Measurements from ENCODE around the gene UGCG. TPM values are rescaled to one million over a fixed set of nuclear protein-coding genes. Genes with fewer than 3 reads are reported as not detected.

The UGCG gene
- polyA plus RNA-seq, 3 donors = 5.4 to 40.9 (median 18.7) TPM

DNA sequence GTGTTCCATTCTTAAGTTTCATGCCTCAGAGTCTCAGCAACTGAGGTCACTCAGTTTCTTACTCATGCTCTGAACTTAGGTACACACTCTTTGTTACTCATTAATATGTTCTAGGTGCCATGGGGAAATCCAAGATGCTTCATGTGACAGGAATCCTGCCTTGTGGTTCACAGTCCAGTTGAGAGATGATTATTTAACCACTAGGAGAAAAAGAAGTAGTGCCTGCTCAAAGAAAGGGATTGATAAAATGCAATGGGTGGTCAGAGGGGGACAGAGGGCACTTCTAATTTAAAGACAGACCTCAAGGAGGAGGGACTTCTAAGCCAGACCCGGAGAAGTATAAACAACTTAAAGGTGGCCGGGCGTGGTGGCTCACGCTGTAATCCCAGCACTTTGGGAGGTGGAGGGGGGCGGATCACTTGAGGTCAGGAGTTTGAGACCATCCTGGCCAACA lies 69.0 kb downstream of the UGCG start:
- 68 to 87% (median 85%) methylated on average over 5 of the region's 5 CpGs for WGBS, 3 donors
- H3K27ac ChIP-seq (ENCODE audit: low read depth, low read length) = no peak overlapping the region

DNA sequence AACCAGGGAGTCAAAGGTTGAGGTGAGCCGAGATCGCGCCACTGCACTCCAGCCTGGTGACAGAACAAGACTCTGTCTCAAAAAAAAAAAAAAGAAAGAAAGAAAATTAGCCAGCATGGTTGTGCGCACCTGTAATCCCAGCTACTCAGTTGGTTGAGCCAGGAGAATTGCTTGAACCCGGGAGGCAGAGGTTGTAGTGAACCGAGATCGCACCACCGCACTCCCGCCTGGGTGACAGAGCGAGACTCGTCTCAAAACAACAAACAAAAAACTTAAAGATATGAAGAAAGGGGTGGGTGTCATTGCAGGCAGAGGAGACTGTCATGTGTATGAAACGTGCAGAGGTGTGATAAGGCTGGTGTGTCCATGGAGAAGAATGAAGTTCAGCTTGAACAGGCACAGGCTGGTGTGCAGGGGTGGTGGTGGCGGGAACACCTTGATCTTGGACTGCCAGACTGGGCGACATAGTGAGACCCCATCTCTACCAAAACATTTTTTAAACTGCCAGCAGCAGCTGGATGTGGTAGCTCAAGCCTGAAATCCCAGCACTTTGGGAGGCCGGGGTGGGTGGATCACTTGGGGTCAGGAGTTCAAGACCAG lies 69.6 kb downstream of the UGCG start:
- WGBS, 3 donors = 96 to 98% (median 96%) methylated on average over 15 of the region's 15 CpGs
- H3K27ac ChIP-seq (ENCODE audit: low read depth, low read length) = no peak overlapping the region

DNA sequence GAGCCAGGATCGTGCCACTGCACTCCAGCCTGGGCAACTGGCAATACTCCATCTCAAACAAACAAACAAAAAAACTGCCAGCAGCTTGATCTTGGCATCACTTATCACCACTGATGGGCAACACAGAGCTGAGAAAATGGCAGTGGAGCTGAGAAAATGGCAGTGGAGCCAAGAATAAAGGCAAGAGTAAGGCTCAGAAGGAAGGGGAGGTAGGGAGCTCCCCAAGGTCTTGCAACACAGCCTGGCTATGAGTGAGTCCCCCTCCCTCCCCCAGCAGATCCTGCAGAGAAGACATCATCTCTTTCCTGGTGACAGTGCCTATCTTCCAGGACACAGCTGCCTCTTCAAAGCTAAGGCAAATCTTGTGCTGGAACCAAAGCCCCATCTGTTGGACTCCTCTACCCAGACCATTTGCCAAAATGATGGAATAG lies 70.3 kb downstream of the UGCG start:
- H3K27ac ChIP-seq (ENCODE audit: low read depth, low read length) = no peak overlapping the region
- WGBS, 3 donors = 59 to 94% (median 75%) methylated on average over 1 of the region's 1 CpG

DNA sequence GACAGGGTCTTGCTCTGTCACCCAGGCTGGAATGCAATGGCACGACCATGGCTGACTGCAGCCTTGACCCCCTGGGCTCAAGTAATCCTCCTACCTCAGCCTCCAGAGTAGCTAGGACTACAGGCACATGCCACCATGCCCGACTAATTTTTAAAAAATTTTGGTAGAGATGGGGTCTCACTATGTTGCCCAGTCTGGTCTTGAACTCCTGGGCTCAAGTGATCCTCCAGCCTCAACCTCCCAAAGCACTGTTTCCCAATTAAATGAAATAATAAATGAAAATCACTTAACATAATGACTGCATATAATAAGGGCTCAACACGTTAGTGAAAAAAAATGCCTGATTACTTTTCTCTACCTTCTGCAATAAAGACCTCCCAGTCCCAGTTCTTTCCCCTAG lies 71.0 kb downstream of the UGCG start:
- H3K27ac ChIP-seq (ENCODE audit: low read depth, low read length) = no peak overlapping the region
- 90 to 98% (median 97%) methylated on average over 3 of the region's 3 CpGs for WGBS, 3 donors

DNA sequence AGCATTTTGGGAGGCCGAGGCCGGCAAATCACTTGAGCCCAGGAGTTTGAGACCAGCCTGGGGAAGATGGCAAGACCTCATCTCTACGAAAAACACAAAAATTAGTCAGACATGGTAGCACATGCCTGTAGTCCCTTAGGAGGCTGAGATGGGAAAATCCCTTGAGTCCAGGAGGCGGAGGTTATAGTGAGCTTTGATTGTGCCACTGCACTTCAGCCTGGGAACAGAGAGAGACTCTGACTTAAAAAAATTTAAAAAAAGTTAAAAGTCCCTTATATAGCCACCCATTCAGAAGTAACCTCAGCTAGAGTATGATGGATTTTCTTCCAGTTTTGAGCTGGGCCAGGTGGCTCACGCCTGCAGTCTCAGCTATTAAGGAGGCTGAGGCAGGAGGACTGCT lies 72.4 kb downstream of the UGCG start:
- WGBS, 3 donors = 90 to 93% (median 90%) methylated on average over 5 of the region's 5 CpGs
- H3K27ac ChIP-seq (ENCODE audit: low read depth, low read length) = no peak overlapping the region

DNA sequence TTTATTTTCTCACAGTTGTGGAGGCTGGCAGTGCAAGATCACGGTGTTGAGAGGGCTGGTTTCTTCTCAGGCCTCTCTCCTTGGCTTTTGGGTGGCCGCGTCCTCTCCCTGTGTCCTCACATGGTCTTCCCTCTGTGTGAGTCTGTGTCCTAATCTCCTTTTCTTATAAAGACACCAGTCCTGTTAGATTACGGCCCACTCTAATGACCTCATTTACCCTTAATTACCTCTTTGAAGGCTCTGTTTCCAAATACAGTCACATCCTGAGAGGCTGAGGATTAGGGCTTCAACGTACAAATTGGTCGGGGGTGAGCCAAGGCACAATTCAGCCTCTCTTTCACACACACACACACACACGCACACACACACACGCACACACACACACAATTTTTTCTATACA lies 73.0 kb downstream of the UGCG start:
- 73 to 83% (median 79%) methylated on average over 8 of the region's 8 CpGs for WGBS, 3 donors
- no peak overlapping the region for H3K27ac ChIP-seq (ENCODE audit: low read depth, low read length)

DNA sequence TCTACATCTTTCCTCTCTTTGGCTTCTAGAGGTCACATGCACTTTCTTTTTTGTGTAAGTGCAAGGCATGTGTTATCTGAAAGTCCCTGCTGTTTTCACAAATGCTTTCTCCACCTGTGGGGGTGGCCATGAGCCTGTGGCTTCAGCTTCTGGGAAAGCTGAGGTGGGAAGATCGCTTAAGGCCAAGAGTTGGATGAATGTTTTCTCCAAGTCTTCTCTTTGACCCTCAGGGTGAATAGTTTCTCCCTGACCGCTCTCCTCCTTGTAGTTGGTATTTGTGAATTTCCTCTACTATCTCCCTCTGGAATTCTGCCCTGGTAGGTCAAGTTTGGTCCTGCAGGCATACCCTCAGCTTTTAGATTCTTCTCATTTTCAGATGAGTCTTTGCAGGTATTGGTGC lies 74.2 kb downstream of the UGCG start:
- H3K27ac ChIP-seq (ENCODE audit: low read depth, low read length) = no peak overlapping the region
- 93 to 100% (median 99%) methylated on average over 2 of the region's 2 CpGs for WGBS, 3 donors

DNA sequence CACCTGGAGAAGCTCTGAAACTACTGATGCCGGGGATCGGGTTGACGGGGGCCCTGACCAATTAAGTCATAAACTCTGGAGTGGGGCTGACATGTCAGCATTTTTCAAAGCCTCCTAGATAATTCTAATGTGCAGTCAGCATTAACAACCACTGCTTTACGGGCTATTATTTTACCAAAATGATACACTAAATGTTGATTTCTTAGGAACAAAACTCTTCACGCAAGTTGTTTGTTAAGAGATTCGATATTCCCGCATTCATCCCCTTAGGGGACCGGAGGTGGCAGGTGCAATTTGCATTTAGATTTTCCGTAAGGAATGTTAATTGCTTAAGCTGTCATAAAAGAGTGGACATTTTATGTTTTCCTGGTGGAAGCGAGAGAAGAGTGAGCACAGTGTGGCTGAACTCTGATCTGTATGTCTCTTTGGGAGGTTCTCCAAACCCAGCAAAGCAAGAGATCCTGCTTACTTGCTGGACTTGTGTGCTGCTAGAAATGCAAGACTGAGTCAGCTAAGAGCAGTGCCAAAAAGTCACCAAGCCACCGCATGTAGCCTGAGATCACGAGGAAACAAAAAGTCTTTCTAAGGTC lies 77.6 kb downstream of the UGCG start:
- WGBS, 3 donors = 55 to 72% (median 59%) methylated on average over 12 of the region's 12 CpGs
- H3K27ac ChIP-seq (ENCODE audit: low read depth, low read length) = no peak overlapping the region

DNA sequence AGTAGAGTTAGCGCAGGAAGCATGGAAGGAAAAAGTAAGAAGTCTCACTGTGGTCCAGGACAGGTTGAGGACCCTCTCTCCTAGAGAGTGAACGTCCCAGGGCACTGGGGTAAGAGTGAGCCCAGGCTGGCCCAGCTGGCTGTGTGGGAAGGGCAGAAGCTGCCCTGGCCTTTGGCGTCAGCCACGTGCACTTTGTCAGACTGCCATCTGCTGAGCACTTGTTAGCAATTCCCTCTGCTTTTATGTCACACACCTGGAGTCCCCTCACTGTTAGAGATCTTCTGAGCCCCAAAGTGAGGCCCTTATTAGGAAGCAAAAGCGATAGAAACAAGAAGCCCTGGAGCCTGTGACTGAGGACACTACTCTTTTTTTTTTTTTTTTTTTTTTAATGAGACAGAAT lies 79.1 kb downstream of the UGCG start:
- WGBS, 3 donors = 48 to 77% (median 74%) methylated on average over 5 of the region's 5 CpGs
- H3K27ac ChIP-seq (ENCODE audit: low read depth, low read length) = no peak overlapping the region

DNA sequence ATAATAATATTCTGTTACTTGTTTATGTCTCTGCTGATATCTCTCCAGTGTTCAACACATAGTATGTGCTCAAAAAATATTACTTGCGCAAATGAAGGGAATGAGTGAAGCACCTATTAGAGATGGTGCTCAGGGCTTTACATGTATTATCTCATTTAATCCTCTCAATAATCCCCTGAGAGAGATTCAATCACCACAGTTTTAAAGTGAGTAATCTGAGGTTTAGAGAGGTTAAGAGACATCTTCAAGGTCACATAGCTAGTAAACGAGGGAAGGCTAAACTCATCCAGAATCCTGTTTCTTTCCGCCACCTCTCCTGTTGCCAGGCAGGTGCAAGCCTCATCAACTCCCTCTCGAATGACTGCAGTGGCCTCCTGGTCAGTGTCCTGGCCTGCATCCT lies 82.0 kb downstream of the UGCG start:
- H3K27ac ChIP-seq (ENCODE audit: low read depth, low read length) = no peak overlapping the region
- 63 to 78% (median 76%) methylated on average over 4 of the region's 4 CpGs for WGBS, 3 donors

DNA sequence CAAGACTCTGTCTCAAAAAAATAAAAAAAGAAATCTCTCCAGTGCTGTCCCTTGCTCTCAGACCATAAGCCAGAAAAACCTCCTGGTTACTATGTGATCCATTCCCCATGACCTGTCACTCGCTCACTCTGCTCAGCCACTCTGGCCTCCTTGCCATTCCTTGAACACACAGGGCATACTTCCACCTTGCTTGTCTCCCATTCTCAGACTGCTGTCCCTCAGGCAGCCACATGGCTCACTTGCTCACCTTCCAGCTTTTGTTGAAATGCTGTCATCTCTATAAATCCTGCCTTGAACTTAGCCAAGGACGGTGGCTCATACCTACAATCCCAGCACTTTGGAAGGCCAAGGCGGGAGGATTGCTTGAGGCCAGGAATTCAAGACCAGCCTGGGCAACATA lies 82.9 kb downstream of the UGCG start:
- H3K27ac ChIP-seq (ENCODE audit: low read depth, low read length) = no peak overlapping the region
- WGBS, 3 donors = 92 to 100% (median 95%) methylated on average over 3 of the region's 3 CpGs

DNA sequence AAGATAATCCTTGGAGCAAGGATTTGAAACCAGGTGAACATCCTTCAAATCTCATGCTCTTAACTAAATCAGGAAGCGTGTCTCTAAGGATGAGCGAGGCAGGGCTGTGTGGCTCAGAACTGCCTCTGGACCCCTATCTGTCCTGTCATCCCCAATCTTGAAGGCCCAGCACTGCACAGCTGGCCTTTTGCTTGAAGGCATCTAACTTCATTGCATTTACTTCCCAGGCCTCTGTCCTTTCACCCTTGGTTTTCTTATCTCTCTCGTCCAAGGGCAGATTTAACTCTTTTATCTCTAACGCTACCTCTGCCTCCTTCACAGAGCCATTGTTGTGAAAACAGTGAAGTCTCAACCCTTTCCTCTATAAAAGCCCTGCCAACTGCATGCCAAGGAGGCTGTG lies 83.8 kb downstream of the UGCG start:
- 50 to 93% (median 85%) methylated on average over 4 of the region's 4 CpGs for WGBS, 3 donors

DNA sequence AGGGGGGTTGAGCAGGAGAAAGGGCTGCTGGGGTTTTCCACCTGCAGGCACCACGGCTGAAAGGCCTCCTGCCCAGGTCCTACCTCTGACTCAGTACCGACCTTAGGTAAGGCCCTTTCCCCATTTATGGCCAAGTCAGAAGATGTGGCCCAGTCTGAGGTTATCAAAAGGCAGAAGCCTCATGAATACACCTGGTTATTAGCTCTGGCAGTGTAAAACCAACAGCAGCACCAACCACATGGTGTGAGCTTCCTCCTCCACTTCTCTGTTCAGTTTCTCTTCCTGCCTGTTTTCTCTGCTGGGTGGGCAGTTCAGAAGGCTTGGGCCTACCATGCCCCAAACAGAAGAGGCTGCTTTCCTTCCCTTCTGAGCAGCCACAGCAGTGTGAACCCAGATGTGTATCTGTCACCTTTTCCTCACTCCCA lies 86.9 kb downstream of the UGCG start:
- no peak overlapping the region for H3K27ac ChIP-seq (ENCODE audit: low read depth, low read length)
- WGBS, 3 donors = 79 to 91% (median 80%) methylated on average over 2 of the region's 2 CpGs

More for the DNA sequence above, 83.8 kb downstream of the UGCG start:
- H3K27ac ChIP-seq (ENCODE audit: low read depth, low read length) = no peak overlapping the region

DNA sequence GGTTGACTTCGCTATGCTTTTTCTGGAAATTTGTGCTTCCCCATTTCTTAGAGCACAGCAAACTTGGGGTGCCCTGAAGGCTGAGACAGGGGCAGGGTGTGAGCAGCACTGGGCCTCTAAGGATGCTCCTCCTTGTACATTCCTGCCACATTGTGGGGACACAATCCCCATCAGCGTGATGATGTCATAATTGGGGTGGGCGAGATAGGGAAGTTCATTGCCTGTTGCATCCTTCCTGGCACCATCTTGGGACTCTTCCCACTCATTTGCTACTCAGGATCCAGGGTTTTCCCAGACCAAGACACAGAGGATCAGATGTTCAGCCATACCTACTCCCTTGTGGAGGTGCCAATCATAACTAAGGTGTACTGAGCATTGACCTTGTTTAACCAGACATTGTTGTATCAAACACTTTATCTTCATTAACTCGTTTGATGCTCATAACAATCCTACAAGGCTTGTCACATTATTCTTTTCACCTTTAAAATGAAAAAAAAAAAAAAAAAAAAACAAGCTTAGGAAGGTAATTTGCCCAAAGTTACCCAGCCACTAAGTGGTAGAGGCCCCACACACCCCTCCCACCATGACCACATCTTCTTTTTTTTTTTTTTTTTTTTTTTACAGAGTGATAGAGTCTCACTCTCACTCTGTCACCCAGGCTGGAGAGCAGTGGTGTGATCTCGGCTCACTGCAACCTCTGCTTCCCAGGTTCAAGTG lies 87.6 kb downstream of the UGCG start:
- 82 to 91% (median 85%) methylated on average over 5 of the region's 5 CpGs for WGBS, 3 donors
- H3K27ac ChIP-seq (ENCODE audit: low read depth, low read length) = no peak overlapping the region

Other genes with a start within 250 kb of the UGCG start
- 100 to 1,000 TPM in 1 of 3 donors, 10 to 100 TPM in 2; 15.0 to 147 (median 57.2) TPM for gene GNG10, start 235.2 kb upstream of the UGCG start, polyA plus RNA-seq
- under 1 TPM in 2 of 3 donors, not detected in 1; 0.01 to 0.03 TPM for gene SHOC1, start 101.9 kb upstream of the UGCG start, polyA plus RNA-seq

All from adipose tissue (tissue), 3 donors.